Measurements from ENCODE around the gene S100A1. TPM values are rescaled to one million over a fixed set of nuclear protein-coding genes. Genes with fewer than 3 reads are reported as not detected.
A peak's percentile ranks its signal among the peaks of the same experiment; 100 is the strongest.

Gene S100A1
- total RNA-seq, 1 experiment from 2014 or later: not detected

DNA sequence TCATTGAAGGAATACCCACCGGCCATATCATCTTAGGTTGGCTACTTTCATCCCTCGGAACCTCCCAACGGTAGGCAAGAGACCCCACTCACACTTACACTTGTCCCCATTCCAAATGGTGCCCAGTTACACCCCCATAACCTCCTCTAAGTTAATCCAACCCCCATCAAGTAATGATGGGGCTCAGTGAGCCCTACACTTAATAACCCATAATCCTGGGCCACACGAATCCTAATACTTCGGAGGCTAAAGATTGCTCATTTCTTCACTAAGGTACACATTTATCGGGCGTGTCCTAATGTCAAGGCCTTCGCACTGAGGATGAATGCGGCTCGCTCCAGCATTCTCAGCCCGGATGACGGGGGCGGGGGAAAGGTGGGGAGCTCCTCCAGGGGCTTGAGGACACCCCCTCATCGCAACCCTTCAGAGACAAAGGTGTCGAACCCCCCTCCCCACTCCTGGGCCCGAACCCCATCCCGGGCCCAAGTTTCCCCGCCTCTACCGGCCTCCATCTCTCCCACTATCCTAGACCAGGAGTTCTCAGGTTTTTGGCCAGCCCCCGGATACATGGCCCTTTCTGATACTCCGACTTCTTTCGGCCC lies 42.1 kb downstream of the S100A1 start:
- H3K18ac ChIP-seq (ENCODE audit: insufficient read length, low read depth, low read length): peak overlapping the region; percentile 96
- H3K23ac ChIP-seq (ENCODE audit: insufficient read length, low read depth, low read length): no peak overlapping the region
- Mint-ChIP-seq H3K4me1 (peaks cover 9 to 12% of the 10 kb centered on the region in 2 experiments; a peak in 3 of 4 replicates), H3K27me3 (ENCODE audit: low read depth) (no peaks in the 10 kb centered on the region; the same call in 1 of the 2 replicates), H3K36me3 (ENCODE audit: insufficient read depth in 1 of 3, low read depth in 3 of 3) (peaks cover 0 to 50% (median 47%) of the 10 kb centered on the region in 3 experiments; a peak in 4 of 7 replicates), H3K27ac (peak overlapping the region in 1 of 3 experiments; percentile 59; a peak in 1 of 7 replicates), H3K4me3 (no peak overlapping the region), H3K9me3 (no peaks in the 10 kb centered on the region)
- no peaks in the 10 kb centered on the region for H3K27me3 ChIP-seq (ENCODE audit: insufficient read depth, low read length)
- no peak overlapping the region for H2BK15ac ChIP-seq (ENCODE audit: low read depth, low read length)
- DNase-seq: no peak
- no peak overlapping the region for H2AK5ac ChIP-seq (ENCODE audit: insufficient read length, low read length)
- H2BK5ac ChIP-seq (ENCODE audit: insufficient read length, low read length): no peak overlapping the region
- peak overlapping the region; percentile 98 for H3K14ac ChIP-seq (ENCODE audit: insufficient read depth, low read length)
- no peak overlapping the region for H3K27ac ChIP-seq (ENCODE audit: insufficient read length, low read depth, low read length)
- no peaks in the 10 kb centered on the region for H3K4me1 ChIP-seq (ENCODE audit: insufficient read depth, low read length)
- no peaks in the 10 kb centered on the region for H4K20me1 ChIP-seq (ENCODE audit: control insufficient read depth, insufficient read depth, insufficient read length)
- H4K5ac ChIP-seq (ENCODE audit: insufficient read length, low read depth, low read length): no peak overlapping the region
- no peaks in the 10 kb centered on the region for H3K9me3 ChIP-seq (ENCODE audit: control insufficient read depth, low read depth, low read length)
- no peak overlapping the region for H2AFZ ChIP-seq (ENCODE audit: low read length)
- H4K91ac ChIP-seq (ENCODE audit: insufficient read length, low read depth, low read length): peak overlapping the region; percentile 96
- H3K79me2 ChIP-seq (ENCODE audit: insufficient read depth, low read length): peaks cover 15% of the 10 kb centered on the region
- peak overlapping the region; percentile 20 for H3K56ac ChIP-seq (ENCODE audit: insufficient read length, low read depth, low read length)
- peak overlapping the region; percentile 99 for H2BK120ac ChIP-seq (ENCODE audit: low read depth, low read length, poor library complexity, severe bottlenecking)
- H3K4ac ChIP-seq (ENCODE audit: low read depth, low read length): peak overlapping the region; percentile 95
- peak overlapping the region; percentile 89 for H3T11ph ChIP-seq (ENCODE audit: low read length)
- no peak overlapping the region for H4K8ac ChIP-seq (replicated peaks; ENCODE audit: insufficient read length, low read depth, low read length)
- no peak overlapping the region for H2BK20ac ChIP-seq (ENCODE audit: low read depth, low read length, poor library complexity, severe bottlenecking)
- H3K23me2 ChIP-seq (ENCODE audit: insufficient read length, low read depth, low read length, poor library complexity, severe bottlenecking): peaks cover 11% of the 10 kb centered on the region
- peak overlapping the region; percentile 70 for H2BK12ac ChIP-seq (ENCODE audit: insufficient read length, low read depth, low read length)
- H3K9ac ChIP-seq (ENCODE audit: extremely low read depth, insufficient read length, low read length): peak overlapping the region; percentile 97
- H3K4me2 ChIP-seq (ENCODE audit: insufficient read depth, insufficient read length, low read length): peak overlapping the region; percentile 83
- H3K79me1 ChIP-seq (ENCODE audit: insufficient read depth, low read depth, low read length, poor library complexity, severe bottlenecking): peaks cover 17% of the 10 kb centered on the region
- no CpG with 5 or more reads among the region's 22 CpGs for WGBS (ENCODE audit: extremely low coverage, insufficient read length, low lambda C conversion rate)
- TF ChIP-seq CTCF (conservative IDR thresholded peaks at IDR 0.05): no peak

All from H9 (cell line).